Activated CD8-positive, alpha-beta memory T cell treated with anti-CD3 and anti-CD28 coated beads for 24 hours (primary cell): ENCODE measurements around the gene THADA.
"Not testable (repeated sequence)": the region's sequence is repeated elsewhere in the genome, so short reads cannot be mapped to it uniquely, and the experiment has no call there.

Experiments used
- DNase-seq: peaks from one replicate; pipeline ENCODE4 v3.0.0-alpha.2; 2020

The THADA gene

GRCh38 chr2:43462866-43463641 is 132.8 kb downstream of the THADA start:
- DNase-seq, result no peak

- no peak for DNase-seq
Observed at GRCh38 chr2:43461453-43462073, 134.3 kb downstream of the THADA start.

- DNase-seq, result no peak
Observed at GRCh38 chr2:43460611-43461365, 135.1 kb downstream of the THADA start.

DNA sequence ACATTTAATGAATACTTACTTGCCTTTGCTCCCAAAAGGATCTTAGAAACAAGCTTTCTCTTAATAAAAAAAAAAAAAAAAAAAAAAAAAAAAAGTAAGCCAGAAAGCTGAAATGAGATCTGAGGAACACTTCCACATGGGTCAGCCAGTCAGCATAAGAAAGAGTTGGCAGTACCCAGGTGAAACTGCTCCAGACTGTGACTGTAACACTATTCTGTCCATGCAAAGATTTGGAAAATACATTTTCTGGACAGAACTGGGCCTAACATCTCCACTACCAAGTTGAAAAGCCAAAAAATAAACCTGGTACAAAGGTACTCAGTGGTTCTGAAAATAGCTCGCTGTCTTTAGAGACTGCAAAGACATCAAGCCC is 135.7 kb downstream of the THADA start:
- DNase-seq, result no peak

GRCh38 chr2:43459446-43460173 is 136.2 kb downstream of the THADA start:
- DNase-seq, result no peak

DNA sequence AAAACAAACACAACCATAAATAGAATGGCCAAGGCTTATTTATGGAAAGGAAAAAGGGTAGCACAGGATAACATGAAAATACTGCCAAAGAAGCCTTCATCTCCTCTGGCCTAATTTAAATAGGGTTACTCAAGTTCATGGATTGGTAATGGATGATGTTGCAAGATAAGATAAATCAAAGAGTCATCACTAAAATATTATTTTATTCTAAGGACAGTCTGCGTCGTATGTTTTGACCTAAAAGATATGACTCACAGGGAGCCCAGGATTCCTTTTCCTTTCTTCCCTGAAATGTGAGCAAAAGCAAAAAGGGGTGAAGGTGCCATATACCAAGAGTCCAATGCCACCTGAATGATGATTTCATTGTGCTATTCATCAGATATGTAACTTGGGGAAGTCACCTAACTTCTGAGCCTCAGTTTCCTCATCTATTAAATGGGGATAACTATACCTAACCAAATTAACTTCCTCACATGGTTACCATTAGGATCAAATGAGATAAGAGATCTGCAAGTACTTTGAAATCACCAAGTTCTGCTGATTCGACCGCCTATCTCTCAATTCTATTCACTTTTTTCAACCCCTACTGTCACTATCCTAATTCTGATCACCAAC is 137.7 kb downstream of the THADA start:
- DNase-seq, result no peak

- no peak for DNase-seq
Observed at GRCh38 chr2:43455731-43456642, 139.9 kb downstream of the THADA start.

DNA sequence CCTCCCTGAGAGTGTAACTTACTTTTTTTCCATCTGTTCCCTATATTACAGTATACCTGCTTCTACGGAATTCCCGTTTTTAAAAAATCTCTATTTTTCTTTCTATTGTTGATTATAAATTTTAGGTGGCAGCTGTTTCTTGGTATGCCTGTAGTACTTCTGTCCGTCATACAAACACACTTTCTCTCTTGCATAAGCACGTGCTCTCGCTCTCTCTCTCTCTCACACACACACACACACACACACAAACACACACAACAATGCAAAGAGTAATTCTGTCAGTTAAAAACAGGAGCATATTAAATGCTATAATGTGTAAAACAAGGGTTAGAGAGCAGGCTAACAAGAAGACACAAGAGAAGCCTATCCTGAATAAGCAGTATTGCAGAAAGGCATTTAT is 140.5 kb downstream of the THADA start:
- DNase-seq, result no peak

- DNase-seq, result no peak
Observed at GRCh38 chr2:43454791-43455190, 141.0 kb downstream of the THADA start.

- no peak for DNase-seq
Observed at GRCh38 chr2:43453179-43454170, 142.4 kb downstream of the THADA start.

DNA sequence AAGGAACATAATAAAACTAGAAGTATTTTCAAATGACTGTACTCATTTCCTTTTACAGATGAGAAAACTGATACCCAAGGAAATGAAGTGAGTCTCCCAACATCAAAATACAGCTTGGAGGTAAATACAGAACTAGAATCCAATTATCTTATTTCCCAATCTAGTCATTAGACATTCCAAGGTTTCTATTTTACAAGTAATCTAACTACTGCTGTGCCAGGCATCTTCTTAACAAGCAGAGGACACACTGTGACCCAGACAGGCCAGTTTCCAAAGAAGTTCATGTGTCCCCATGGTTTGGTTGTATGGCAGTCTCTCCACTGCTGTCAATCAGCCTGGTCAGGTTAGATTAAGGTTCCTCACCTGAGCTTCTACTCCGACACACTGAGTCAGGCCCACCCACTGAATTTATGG is 143.5 kb downstream of the THADA start:
- no peak for DNase-seq

- DNase-seq, result no peak
Observed at GRCh38 chr2:43450617-43451016, 145.2 kb downstream of the THADA start.

GRCh38 chr2:43448822-43449110 is 147.1 kb downstream of the THADA start:
- DNase-seq, result no peak

GRCh38 chr2:43448011-43448821 is 147.6 kb downstream of the THADA start:
- DNase-seq, result no peak

GRCh38 chr2:43446755-43447154 is 149.1 kb downstream of the THADA start:
- not testable (repeated sequence) for DNase-seq

DNA sequence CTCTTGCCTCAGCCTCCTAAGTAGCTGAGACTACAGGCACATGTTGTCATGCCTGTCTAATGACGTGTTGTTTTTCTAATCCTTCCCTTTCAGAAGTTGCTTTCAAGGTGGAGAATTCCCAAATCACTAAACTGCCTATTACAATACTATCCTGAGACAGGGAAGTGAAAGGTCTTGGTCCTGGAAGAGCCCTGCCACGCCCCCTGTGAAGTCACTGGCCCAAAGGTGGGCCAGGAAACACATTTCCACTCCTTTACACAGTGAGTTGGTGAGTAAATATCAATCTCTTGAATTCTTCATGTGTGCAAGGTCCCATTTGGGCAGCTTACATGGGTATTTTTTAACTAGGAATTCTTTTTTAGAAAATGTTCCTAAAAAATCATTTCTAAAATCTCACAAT is 150.1 kb downstream of the THADA start:
- DNase-seq, result no peak

GRCh38 chr2:43444989-43445645 is 150.7 kb downstream of the THADA start:
- no peak for DNase-seq

GRCh38 chr2:43443282-43443681 is 152.6 kb downstream of the THADA start:
- DNase-seq, result no peak

- DNase-seq, result no peak
Observed at GRCh38 chr2:43441195-43441594, 154.6 kb downstream of the THADA start.
